Measurements from ENCODE around the gene WBP2. TPM values are rescaled to one million over a fixed set of nuclear protein-coding genes. Genes with fewer than 3 reads are reported as not detected.

WBP2 gene
- polyA plus RNA-seq, 1 donor from 2014 or later: 21.7 TPM

- H3K9me2 ChIP-seq (ENCODE audit: insufficient read depth, low read length): no peaks in the 10 kb centered on the region
- H3K79me2 ChIP-seq (replicated peaks; ENCODE audit: insufficient read depth, low read length): no peaks in the 10 kb centered on the region
- H3K36me3 ChIP-seq (ENCODE audit: insufficient read depth, low read length): no peaks in the 10 kb centered on the region
- no peaks in the 10 kb centered on the region for H3F3A ChIP-seq (ENCODE audit: insufficient read depth, low read length, poor library complexity, severe bottlenecking)
- no peak overlapping the region for H3K9ac ChIP-seq (ENCODE audit: low read length)
- H3K9me3 ChIP-seq (ENCODE audit: low read length): no peaks in the 10 kb centered on the region
- H4K20me1 ChIP-seq (ENCODE audit: insufficient read depth): no peaks in the 10 kb centered on the region
- H3K4me2 ChIP-seq (ENCODE audit: low read length): no peak overlapping the region
- no peak overlapping the region for H2AFZ ChIP-seq (ENCODE audit: low read depth, low read length)
- H3K27me3 ChIP-seq (ENCODE audit: insufficient read depth, low read depth, low read length): no peaks in the 10 kb centered on the region
- H3K4me3 ChIP-seq (ENCODE audit: low read length): no peak overlapping the region
- no peak overlapping the region for H3K27ac ChIP-seq (ENCODE audit: low read length)
- TF ChIP-seq REST (IDR thresholded peaks at IDR 0.05; ENCODE audit: borderline replicate concordance): no peak
- TF ChIP-seq EZH2 (IDR thresholded peaks at IDR 0.05; ENCODE audit: borderline replicate concordance, insufficient read depth, low read length, poor library complexity, severe bottlenecking): no peak
- TF ChIP-seq CTCF (IDR thresholded peaks at IDR 0.05; ENCODE audit: poor library complexity, severe bottlenecking): no peak
- TF ChIP-seq TAF1 (IDR thresholded peaks at IDR 0.05; ENCODE audit: low read depth): no peak
- no peak for TF ChIP-seq MXI1 (conservative IDR thresholded peaks at IDR 0.05; ENCODE audit: poor library complexity, severe bottlenecking)
- no peak for TF ChIP-seq RAD21 (conservative IDR thresholded peaks at IDR 0.05)
- TF ChIP-seq POLR2AphosphoS5 (IDR thresholded peaks at IDR 0.05): no peak
- TF ChIP-seq EP300 (conservative IDR thresholded peaks at IDR 0.05; ENCODE audit: poor library complexity, severe bottlenecking): no peak
- TF ChIP-seq SMC3 (conservative IDR thresholded peaks at IDR 0.05; ENCODE audit: poor library complexity): no peak
Measured at GRCh38 chr17:75819116-75819515, 36.0 kb downstream of the WBP2 start.

- TF ChIP-seq EZH2 (IDR thresholded peaks at IDR 0.05; ENCODE audit: borderline replicate concordance, insufficient read depth, low read length, poor library complexity, severe bottlenecking): no peak
- TF ChIP-seq MXI1 (conservative IDR thresholded peaks at IDR 0.05; ENCODE audit: poor library complexity, severe bottlenecking): no peak
- TF ChIP-seq POLR2AphosphoS5 (IDR thresholded peaks at IDR 0.05): no peak
- TF ChIP-seq EP300 (conservative IDR thresholded peaks at IDR 0.05; ENCODE audit: poor library complexity, severe bottlenecking): no peak
- TF ChIP-seq SMC3 (conservative IDR thresholded peaks at IDR 0.05; ENCODE audit: poor library complexity): no peak
- TF ChIP-seq CTCF (IDR thresholded peaks at IDR 0.05; ENCODE audit: poor library complexity, severe bottlenecking): no peak
- TF ChIP-seq RAD21 (conservative IDR thresholded peaks at IDR 0.05): no peak
- no peak for TF ChIP-seq REST (IDR thresholded peaks at IDR 0.05; ENCODE audit: borderline replicate concordance)
- no peak for TF ChIP-seq TAF1 (IDR thresholded peaks at IDR 0.05; ENCODE audit: low read depth)
- H3K27ac ChIP-seq (ENCODE audit: low read length): no peak overlapping the region
- no peak overlapping the region for H3K4me3 ChIP-seq (ENCODE audit: low read length)
- H3K36me3 ChIP-seq (ENCODE audit: insufficient read depth, low read length): no peaks in the 10 kb centered on the region
- no peaks in the 10 kb centered on the region for H3F3A ChIP-seq (ENCODE audit: insufficient read depth, low read length, poor library complexity, severe bottlenecking)
- no peaks in the 10 kb centered on the region for H3K9me3 ChIP-seq (ENCODE audit: low read length)
- H3K79me2 ChIP-seq (replicated peaks; ENCODE audit: insufficient read depth, low read length): no peaks in the 10 kb centered on the region
- no peaks in the 10 kb centered on the region for H3K9me2 ChIP-seq (ENCODE audit: insufficient read depth, low read length)
- H3K4me2 ChIP-seq (ENCODE audit: low read length): no peak overlapping the region
- H4K20me1 ChIP-seq (ENCODE audit: insufficient read depth): no peaks in the 10 kb centered on the region
- no peak overlapping the region for H3K9ac ChIP-seq (ENCODE audit: low read length)
- no peaks in the 10 kb centered on the region for H3K27me3 ChIP-seq (ENCODE audit: insufficient read depth, low read depth, low read length)
- H2AFZ ChIP-seq (ENCODE audit: low read depth, low read length): no peak overlapping the region
Measured at GRCh38 chr17:75818326-75818885, 36.7 kb downstream of the WBP2 start.
